GM19043 (cell line): ENCODE measurements around the gene MAPK10.
"Not testable (repeated sequence)": the region's sequence is repeated elsewhere in the genome, so short reads cannot be mapped to it uniquely, and the experiment has no call there.

Experiments used
- ATAC-seq: cut with Tn5 transposase; IDR thresholded peaks from one replicate; pipeline ENCODE4 v1.9.1; 2021; ENCODE audit warnings: low read depth; ENCODE audit not compliant: unreplicated experiment

The MAPK10 gene

GRCh38 chr4:86001591-86001990 is 358.3 kb downstream of the MAPK10 start:
- no peak for ATAC-seq

- ATAC-seq: no peak
Observed at GRCh38 chr4:85995361-85995760, 364.5 kb downstream of the MAPK10 start.

- no peak for ATAC-seq
Observed at GRCh38 chr4:85994576-85994975, 365.3 kb downstream of the MAPK10 start.

- no peak for ATAC-seq
Observed at GRCh38 chr4:85993641-85994040, 366.2 kb downstream of the MAPK10 start.

- no peak for ATAC-seq
Observed at GRCh38 chr4:85986266-85986665, 373.6 kb downstream of the MAPK10 start.

GRCh38 chr4:85979276-85979675 is 380.6 kb downstream of the MAPK10 start:
- ATAC-seq: peak; percentile 95

- ATAC-seq: no peak
Observed at GRCh38 chr4:85970535-85970934, 389.3 kb downstream of the MAPK10 start.

GRCh38 chr4:85968945-85969819 is 390.7 kb downstream of the MAPK10 start:
- ATAC-seq: peak; percentile 56

GRCh38 chr4:85967872-85968271 is 392.0 kb downstream of the MAPK10 start:
- no peak for ATAC-seq

- peak; percentile 41 for ATAC-seq
Observed at GRCh38 chr4:85966373-85966772, 393.5 kb downstream of the MAPK10 start.

- ATAC-seq: no peak
Observed at GRCh38 chr4:85965529-85965928, 394.3 kb downstream of the MAPK10 start.

- not testable (repeated sequence) for ATAC-seq
Observed at GRCh38 chr4:85965017-85965416, 394.8 kb downstream of the MAPK10 start.

- ATAC-seq: no peak
Observed at GRCh38 chr4:85964298-85964697, 395.6 kb downstream of the MAPK10 start.

- no peak for ATAC-seq
Observed at GRCh38 chr4:85963231-85963630, 396.6 kb downstream of the MAPK10 start.

- ATAC-seq: no peak
Observed at GRCh38 chr4:85961887-85962286, 398.0 kb downstream of the MAPK10 start.

- ATAC-seq: no peak
Observed at GRCh38 chr4:85956293-85956945, 403.4 kb downstream of the MAPK10 start.

- ATAC-seq: no peak
Observed at GRCh38 chr4:85955620-85956292, 404.1 kb downstream of the MAPK10 start.

GRCh38 chr4:85953651-85954018 is 406.2 kb downstream of the MAPK10 start:
- no peak for ATAC-seq

- ATAC-seq: no peak
Observed at GRCh38 chr4:85952972-85953650, 406.7 kb downstream of the MAPK10 start.

- no peak for ATAC-seq
Observed at GRCh38 chr4:85952528-85952927, 407.3 kb downstream of the MAPK10 start.

- no peak for ATAC-seq
Observed at GRCh38 chr4:85951099-85951498, 408.8 kb downstream of the MAPK10 start.
